Spleen (tissue), 11 donors: ENCODE results near the gene BACH2. TPM values are rescaled to one million over a fixed set of nuclear protein-coding genes. Genes with fewer than 3 reads are reported as not detected.

Experiments used
- DNase-seq: peaks from one replicate; pipeline ENCODE4 v3.0.0-alpha.2; 2020
- H3K27ac ChIP-seq, 8 donors: fragments of 200-600 bp; sonication (generic) in 7 of 8; 1 replicate in 4 of 8; 2 replicates in 4 of 8; pipeline versions ENCODE4 v1.5.0 to v1.8.0; 2016 to 2021; ENCODE audit warnings: inconsistent platforms in 4 of 8, mild to moderate bottlenecking in 4 of 8, moderate library complexity in 1 of 8
- H3K27me3 ChIP-seq, 7 donors: fragments of 200-600 bp; sonication (generic) in 6 of 7; replicated peaks in 1 of 7; 1 replicate in 4 of 7; 2 replicates in 3 of 7; pipeline versions ENCODE4 v1.5.0 to v1.8.0; 2016 to 2021; ENCODE audit warnings: inconsistent platforms in 3 of 7, mild to moderate bottlenecking in 1 of 7
- H3K36me3 ChIP-seq, 6 donors: fragments of 200-600 bp; sonication (generic) in 5 of 6; 1 replicate in 4 of 6; 2 replicates in 2 of 6; pipeline versions ENCODE4 v1.5.0 to v1.8.0; 2016 to 2021; ENCODE audit warnings: inconsistent platforms in 2 of 6
- H3K4me1 ChIP-seq, 6 donors: fragments of 200-600 bp; sonication (generic) in 5 of 6; 1 replicate in 3 of 6; 2 replicates in 3 of 6; pipeline versions ENCODE4 v1.5.0 to v1.8.0; 2016 to 2021; ENCODE audit warnings: inconsistent platforms in 3 of 6
- H3K4me3 ChIP-seq, 8 donors: fragments of 200-600 bp; sonication (generic) in 7 of 8; 1 replicate in 4 of 8; 2 replicates in 4 of 8; pipeline versions ENCODE4 v1.5.0 to v1.8.0; 2016 to 2021; ENCODE audit warnings: inconsistent platforms in 4 of 8, mild to moderate bottlenecking in 4 of 8, moderate library complexity in 2 of 8
- H3K9me3 ChIP-seq, 8 donors: fragments of 200-600 bp; sonication (generic) in 7 of 8; 1 replicate in 4 of 8; 2 replicates in 4 of 8; pipeline versions ENCODE4 v1.5.0 to v1.8.0; 2016 to 2021; ENCODE audit warnings: inconsistent platforms in 4 of 8
- POLR2A ChIP-seq, 3 donors: fragments of 450-650 bp; IDR thresholded peaks; one replicate each; pipeline ENCODE4 v1.5.1; 2017; ENCODE audit warnings: antibody characterized with exemption in 3 of 3, mild to moderate bottlenecking in 1 of 3
- POLR2AphosphoS5 ChIP-seq, 3 donors: sonication (generic); formaldehyde crosslinking; IDR thresholded peaks; one replicate each; pipeline ENCODE4 v1.5.1; 2017; ENCODE audit warnings: antibody characterized with exemption in 3 of 3
- WGBS, 5 donors: extraction: QIAGEN DNeasy Blood & Tissue Kit in 3 of 5; methylation state at CpG; one replicate each; pipeline versions ENCODE4 v1.1.5 to v1.1.7; 2013 to 2018; 5-methylcytosine and 5-hydroxymethylcytosine counted together
- intact Hi-C: fragments of 100-400 bp; cut with DNase I; formaldehyde crosslinking; loops from one replicate; pipeline ENCODE4 v1.15.0; 2023; ENCODE audit warnings: low total_unique reads
- polyA plus RNA-seq, 3 donors: library from polyadenylated mRNA; stranded (reverse); fragments of 200-250 nt; gene quantifications; one replicate each; pipeline ENCODE4 v1.2.1, GENCODE V29; 2013
- total RNA-seq, 7 donors: library from RNA; depleted of rRNA in 3 of 7; stranded (reverse); fragments of >200 nt in 3 of 7; fragmentation: NEBNext Ultra II Directional in 4 of 7; extraction: Animal tissue kit (Norgen Biotek cat#: 25700) in 4 of 7; gene quantifications; one replicate each; pipeline versions ENCODE4 v1.1.0 to v1.2.1, GENCODE V29; 2016 to 2021
- TF ChIP-seq, protein P1 (sequence below), 11 experiments: fragments of 200-600 bp in 7 of 11; fragments of 450-650 bp in 4 of 11; sonication (generic) in 4 of 11; IDR thresholded peaks in 8 of 11; conservative IDR thresholded peaks in 3 of 11; 1 replicate in 7 of 11; 2 replicates in 4 of 11; pipeline versions ENCODE4 v1.4.0 to v1.8.0; 2016 to 2021; ENCODE audit warnings: antibody characterized with exemption in 11 of 11, inconsistent platforms in 4 of 11, mild to moderate bottlenecking in 1 of 11
- donor health status: healthy with polysubstance abuse.
- donor health status: DM: no; HTN: no; CAD: no; lungs with moderate emphysema.
- donor health status: DM: no; HTN: no; CAD: no.
- donor health status: Bipolar disorder and iron deficiency.
- donor health status: healthy.
- donor health status: DM: no; HTN: no; CAD: no.
- donor health status: DM: yes; HTN: yes; CAD: no.

The BACH2 gene
- total and polyA plus RNA-seq, 10 donors = 3.0 to 53.8 (median 32.3) TPM

DNA sequence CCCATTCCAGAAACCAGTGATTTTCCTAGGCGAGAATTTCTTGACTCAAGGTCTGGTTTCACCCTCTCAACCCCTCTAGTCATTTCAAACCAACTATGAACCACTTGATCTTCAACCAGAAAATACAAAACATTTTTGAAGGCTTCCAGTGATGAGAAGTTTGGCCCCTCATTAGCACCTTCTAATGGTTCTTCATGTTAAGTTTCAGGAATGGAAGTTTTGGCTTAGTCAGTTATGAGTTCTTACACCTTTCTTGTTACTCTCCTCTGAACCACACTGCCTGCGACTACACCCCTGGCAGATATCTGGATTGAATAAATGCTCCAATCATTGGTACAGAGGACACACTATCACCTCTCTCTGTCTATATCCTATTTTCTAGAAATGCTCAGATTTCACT is 335.2 kb downstream of the BACH2 start:
- Histone ChIP-seq H3K4me3 (no peak overlapping the region), H3K4me1 (no peaks in the 10 kb centered on the region), H3K36me3 (peaks cover 0 to 8% (median 0%) of the 10 kb centered on the region in 6 donors), H3K9me3 (no peaks in the 10 kb centered on the region), H3K27ac (no peak overlapping the region), H3K27me3 (no peaks in the 10 kb centered on the region)
- WGBS, 5 donors = 80 to 92% (median 84%) methylated on average over 2 of the region's 2 CpGs
- DNase-seq = no peak
- intact Hi-C loops = no loop called here
- TF ChIP-seq POLR2AphosphoS5 (IDR thresholded peaks at IDR 0.05) (no peak), POLR2A (IDR thresholded peaks at IDR 0.05) (no peak)
- TF ChIP-seq, protein P1, sequence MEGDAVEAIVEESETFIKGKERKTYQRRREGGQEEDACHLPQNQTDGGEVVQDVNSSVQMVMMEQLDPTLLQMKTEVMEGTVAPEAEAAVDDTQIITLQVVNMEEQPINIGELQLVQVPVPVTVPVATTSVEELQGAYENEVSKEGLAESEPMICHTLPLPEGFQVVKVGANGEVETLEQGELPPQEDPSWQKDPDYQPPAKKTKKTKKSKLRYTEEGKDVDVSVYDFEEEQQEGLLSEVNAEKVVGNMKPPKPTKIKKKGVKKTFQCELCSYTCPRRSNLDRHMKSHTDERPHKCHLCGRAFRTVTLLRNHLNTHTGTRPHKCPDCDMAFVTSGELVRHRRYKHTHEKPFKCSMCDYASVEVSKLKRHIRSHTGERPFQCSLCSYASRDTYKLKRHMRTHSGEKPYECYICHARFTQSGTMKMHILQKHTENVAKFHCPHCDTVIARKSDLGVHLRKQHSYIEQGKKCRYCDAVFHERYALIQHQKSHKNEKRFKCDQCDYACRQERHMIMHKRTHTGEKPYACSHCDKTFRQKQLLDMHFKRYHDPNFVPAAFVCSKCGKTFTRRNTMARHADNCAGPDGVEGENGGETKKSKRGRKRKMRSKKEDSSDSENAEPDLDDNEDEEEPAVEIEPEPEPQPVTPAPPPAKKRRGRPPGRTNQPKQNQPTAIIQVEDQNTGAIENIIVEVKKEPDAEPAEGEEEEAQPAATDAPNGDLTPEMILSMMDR (IDR thresholded peaks at IDR 0.05 in 8 of 11, conservative IDR thresholded peaks at IDR 0.05 in 3 of 11) = no peak

DNA sequence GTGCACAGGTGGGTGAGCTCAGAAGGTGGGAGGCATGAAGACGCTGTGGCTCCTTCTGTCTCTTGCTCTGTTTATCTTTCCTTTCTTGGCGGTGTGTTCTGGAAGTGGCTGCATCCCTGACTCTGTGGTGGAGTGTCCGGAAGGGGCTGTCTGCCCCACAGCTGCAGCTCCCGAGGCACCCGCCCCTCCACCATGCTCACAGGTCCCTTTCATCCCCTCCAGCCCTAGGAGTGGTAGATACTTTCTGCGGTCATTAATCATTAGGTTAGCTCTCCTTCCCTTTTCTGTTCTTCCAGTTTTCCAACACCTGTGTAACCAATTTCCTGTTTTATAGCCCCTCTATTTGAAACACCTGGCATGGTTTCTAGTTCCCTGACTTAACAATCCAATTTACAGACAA is 336.8 kb downstream of the BACH2 start:
- TF ChIP-seq POLR2AphosphoS5 (IDR thresholded peaks at IDR 0.05) = no peak
- no peak for TF ChIP-seq POLR2A (IDR thresholded peaks at IDR 0.05)
- TF ChIP-seq, protein P1 (IDR thresholded peaks at IDR 0.05 in 8 of 11, conservative IDR thresholded peaks at IDR 0.05 in 3 of 11) = no peak
- peaks cover 0 to 4% (median 0%) of the 10 kb centered on the region in 6 donors for H3K36me3 ChIP-seq
- no peak overlapping the region for H3K27ac ChIP-seq
- WGBS, 5 donors = 83 to 87% (median 84%) methylated on average over 6 of the region's 6 CpGs
- no peak overlapping the region for H3K4me3 ChIP-seq
- DNase-seq = no peak
- intact Hi-C loops = no loop called here
- H3K4me1 ChIP-seq = peaks cover 0 to 10% (median 1%) of the 10 kb centered on the region in 6 donors
- H3K9me3 ChIP-seq = no peaks in the 10 kb centered on the region
- H3K27me3 ChIP-seq = no peaks in the 10 kb centered on the region

DNA sequence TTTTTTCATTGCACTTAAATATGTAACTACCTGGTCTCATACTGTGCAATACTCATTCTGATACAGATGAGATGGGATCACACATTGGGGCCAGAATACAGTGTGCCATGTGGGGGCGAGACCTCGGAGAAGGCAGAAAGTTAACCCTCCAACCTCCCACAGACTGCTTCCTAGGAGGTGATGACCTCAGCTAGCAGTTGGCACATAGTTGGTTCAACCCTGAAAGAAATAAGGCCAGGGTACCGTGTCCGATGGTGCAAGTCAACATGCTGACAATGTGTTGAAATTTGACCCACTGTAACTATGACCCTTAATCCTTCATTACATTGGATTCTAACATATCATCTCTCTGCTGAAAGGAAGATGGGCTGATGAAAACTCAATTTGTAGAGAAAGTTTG is 340.5 kb downstream of the BACH2 start:
- H3K4me1 ChIP-seq = peaks cover 6 to 47% (median 24%) of the 10 kb centered on the region in 6 donors
- no peak overlapping the region for H3K27ac ChIP-seq
- WGBS, 5 donors = 78 to 93% (median 84%) methylated on average over 4 of the region's 4 CpGs
- no peak for TF ChIP-seq POLR2A (IDR thresholded peaks at IDR 0.05)
- TF ChIP-seq, protein P1 (IDR thresholded peaks at IDR 0.05 in 8 of 11, conservative IDR thresholded peaks at IDR 0.05 in 3 of 11) = no peak
- no peak for TF ChIP-seq POLR2AphosphoS5 (IDR thresholded peaks at IDR 0.05)
- intact Hi-C loops = no loop called here
- no peak for DNase-seq
- H3K4me3 ChIP-seq = no peak overlapping the region
- H3K27me3 ChIP-seq = no peaks in the 10 kb centered on the region
- H3K36me3 ChIP-seq = peaks cover 0 to 10% (median 6%) of the 10 kb centered on the region in 6 donors
- no peaks in the 10 kb centered on the region for H3K9me3 ChIP-seq

DNA sequence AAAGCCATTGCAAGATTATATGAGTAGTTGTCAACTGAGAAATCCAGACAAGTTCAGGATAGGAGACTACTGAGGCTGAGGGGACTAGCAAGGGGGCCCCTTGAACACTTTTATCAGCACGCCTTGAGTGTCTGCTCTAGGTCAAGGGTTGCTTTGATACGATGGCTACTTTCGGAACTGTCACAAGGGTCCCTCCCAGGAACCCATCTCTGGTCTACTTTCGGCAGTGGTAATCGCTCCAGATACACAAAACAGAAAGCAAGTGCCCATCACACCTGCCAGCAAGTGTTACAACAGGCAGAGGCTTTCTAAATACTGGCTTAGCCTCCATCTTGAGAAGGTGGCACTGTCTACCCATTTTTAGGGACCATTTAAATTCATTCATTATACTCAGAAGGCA is 341.3 kb downstream of the BACH2 start:
- peaks cover 0 to 15% (median 13%) of the 10 kb centered on the region in 6 donors for H3K36me3 ChIP-seq
- WGBS, 5 donors = 80 to 97% (median 83%) methylated on average over 5 of the region's 5 CpGs
- no peak overlapping the region for H3K4me3 ChIP-seq
- no peaks in the 10 kb centered on the region for H3K27me3 ChIP-seq
- H3K9me3 ChIP-seq = no peaks in the 10 kb centered on the region
- no peak for TF ChIP-seq POLR2AphosphoS5 (IDR thresholded peaks at IDR 0.05)
- no peak for TF ChIP-seq POLR2A (IDR thresholded peaks at IDR 0.05)
- TF ChIP-seq, protein P1 (IDR thresholded peaks at IDR 0.05 in 8 of 11, conservative IDR thresholded peaks at IDR 0.05 in 3 of 11) = no peak
- DNase-seq = no peak
- H3K27ac ChIP-seq = peak overlapping the region in 1 of 8 donors; percentile 19
- peaks cover 6 to 49% (median 25%) of the 10 kb centered on the region in 6 donors for H3K4me1 ChIP-seq
- intact Hi-C loops = no loop called here
